WTC11 (cell line): Measurements from ENCODE around the gene ABLIM3.

ENCODE experiments used
- IRF2 ChIP-seq: sonication (generic); formaldehyde crosslinking; IDR thresholded peaks from 2 replicates; pipeline ENCODE4 v1.8.0; 2022; ENCODE audit warnings: low read depth, missing genetic modification reagents, borderline replicate concordance
- TF ChIP-seq, protein P1 (sequence below): fragments of 200-600 bp; IDR thresholded peaks from 2 replicates; pipeline ENCODE4 v1.8.0; 2022; ENCODE audit warnings: antibody characterized with exemption
- TF ChIP-seq, protein P2 (sequence below): sonication (generic); formaldehyde crosslinking; IDR thresholded peaks from 2 replicates; pipeline ENCODE4 v1.8.1; 2023; ENCODE audit warnings: mild to moderate bottlenecking, missing genetic modification reagents, moderate library complexity
- TF ChIP-seq, protein P3 (sequence below): sonication (generic); formaldehyde crosslinking; IDR thresholded peaks from 2 replicates; pipeline ENCODE4 v1.8.0; 2023; ENCODE audit warnings: mild to moderate bottlenecking, missing genetic modification reagents

DNA sequence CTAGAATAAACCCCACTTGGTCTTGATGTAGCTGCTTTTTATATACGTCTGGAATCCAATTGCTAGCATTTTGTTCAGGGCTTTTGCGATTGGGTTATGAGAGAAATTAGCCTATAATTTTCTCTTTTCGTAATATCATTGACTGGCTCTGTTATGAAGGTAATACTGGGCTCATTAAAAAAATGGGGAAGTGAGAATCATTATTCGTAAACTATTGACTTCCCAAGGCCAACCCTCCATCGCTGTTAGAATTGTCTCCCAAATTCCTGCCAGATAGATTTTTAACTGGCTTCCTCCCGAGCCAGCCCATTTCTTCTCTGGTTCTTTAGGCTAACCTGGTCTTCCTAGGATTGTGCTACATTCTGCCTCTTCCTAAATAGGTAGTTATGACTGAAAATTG lies 168.1 kb downstream of the ABLIM3 start:
- TF ChIP-seq, protein P1, sequence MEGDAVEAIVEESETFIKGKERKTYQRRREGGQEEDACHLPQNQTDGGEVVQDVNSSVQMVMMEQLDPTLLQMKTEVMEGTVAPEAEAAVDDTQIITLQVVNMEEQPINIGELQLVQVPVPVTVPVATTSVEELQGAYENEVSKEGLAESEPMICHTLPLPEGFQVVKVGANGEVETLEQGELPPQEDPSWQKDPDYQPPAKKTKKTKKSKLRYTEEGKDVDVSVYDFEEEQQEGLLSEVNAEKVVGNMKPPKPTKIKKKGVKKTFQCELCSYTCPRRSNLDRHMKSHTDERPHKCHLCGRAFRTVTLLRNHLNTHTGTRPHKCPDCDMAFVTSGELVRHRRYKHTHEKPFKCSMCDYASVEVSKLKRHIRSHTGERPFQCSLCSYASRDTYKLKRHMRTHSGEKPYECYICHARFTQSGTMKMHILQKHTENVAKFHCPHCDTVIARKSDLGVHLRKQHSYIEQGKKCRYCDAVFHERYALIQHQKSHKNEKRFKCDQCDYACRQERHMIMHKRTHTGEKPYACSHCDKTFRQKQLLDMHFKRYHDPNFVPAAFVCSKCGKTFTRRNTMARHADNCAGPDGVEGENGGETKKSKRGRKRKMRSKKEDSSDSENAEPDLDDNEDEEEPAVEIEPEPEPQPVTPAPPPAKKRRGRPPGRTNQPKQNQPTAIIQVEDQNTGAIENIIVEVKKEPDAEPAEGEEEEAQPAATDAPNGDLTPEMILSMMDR: no peak
- no peak for TF ChIP-seq IRF2 (CRISPR knock-in tag)
- TF ChIP-seq, protein P2, sequence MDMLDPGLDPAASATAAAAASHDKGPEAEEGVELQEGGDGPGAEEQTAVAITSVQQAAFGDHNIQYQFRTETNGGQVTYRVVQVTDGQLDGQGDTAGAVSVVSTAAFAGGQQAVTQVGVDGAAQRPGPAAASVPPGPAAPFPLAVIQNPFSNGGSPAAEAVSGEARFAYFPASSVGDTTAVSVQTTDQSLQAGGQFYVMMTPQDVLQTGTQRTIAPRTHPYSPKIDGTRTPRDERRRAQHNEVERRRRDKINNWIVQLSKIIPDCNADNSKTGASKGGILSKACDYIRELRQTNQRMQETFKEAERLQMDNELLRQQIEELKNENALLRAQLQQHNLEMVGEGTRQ (CRISPR knock-in tag): no peak
- TF ChIP-seq, protein P3, sequence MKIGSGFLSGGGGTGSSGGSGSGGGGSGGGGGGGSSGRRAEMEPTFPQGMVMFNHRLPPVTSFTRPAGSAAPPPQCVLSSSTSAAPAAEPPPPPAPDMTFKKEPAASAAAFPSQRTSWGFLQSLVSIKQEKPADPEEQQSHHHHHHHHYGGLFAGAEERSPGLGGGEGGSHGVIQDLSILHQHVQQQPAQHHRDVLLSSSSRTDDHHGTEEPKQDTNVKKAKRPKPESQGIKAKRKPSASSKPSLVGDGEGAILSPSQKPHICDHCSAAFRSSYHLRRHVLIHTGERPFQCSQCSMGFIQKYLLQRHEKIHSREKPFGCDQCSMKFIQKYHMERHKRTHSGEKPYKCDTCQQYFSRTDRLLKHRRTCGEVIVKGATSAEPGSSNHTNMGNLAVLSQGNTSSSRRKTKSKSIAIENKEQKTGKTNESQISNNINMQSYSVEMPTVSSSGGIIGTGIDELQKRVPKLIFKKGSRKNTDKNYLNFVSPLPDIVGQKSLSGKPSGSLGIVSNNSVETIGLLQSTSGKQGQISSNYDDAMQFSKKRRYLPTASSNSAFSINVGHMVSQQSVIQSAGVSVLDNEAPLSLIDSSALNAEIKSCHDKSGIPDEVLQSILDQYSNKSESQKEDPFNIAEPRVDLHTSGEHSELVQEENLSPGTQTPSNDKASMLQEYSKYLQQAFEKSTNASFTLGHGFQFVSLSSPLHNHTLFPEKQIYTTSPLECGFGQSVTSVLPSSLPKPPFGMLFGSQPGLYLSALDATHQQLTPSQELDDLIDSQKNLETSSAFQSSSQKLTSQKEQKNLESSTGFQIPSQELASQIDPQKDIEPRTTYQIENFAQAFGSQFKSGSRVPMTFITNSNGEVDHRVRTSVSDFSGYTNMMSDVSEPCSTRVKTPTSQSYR (CRISPR knock-in tag): no peak
